Body of pancreas (tissue), 4 donors: ENCODE data around the gene CBR1.

Experiments used
- CTCF ChIP-seq, 7 experiments: fragments of 450-650 bp in 4 of 7; fragments of 200-600 bp in 3 of 7; sonication (generic) in 3 of 7; IDR thresholded peaks; one replicate each; pipeline ENCODE4 v1.5.1; 2016 to 2019; ENCODE audit warnings: antibody characterized with exemption in 7 of 7
- POLR2A ChIP-seq, 3 donors: fragments of 450-650 bp; IDR thresholded peaks; one replicate each; pipeline ENCODE4 v1.6.1; 2016; ENCODE audit warnings: antibody characterized with exemption in 3 of 3, mild to moderate bottlenecking in 2 of 3

DNA sequence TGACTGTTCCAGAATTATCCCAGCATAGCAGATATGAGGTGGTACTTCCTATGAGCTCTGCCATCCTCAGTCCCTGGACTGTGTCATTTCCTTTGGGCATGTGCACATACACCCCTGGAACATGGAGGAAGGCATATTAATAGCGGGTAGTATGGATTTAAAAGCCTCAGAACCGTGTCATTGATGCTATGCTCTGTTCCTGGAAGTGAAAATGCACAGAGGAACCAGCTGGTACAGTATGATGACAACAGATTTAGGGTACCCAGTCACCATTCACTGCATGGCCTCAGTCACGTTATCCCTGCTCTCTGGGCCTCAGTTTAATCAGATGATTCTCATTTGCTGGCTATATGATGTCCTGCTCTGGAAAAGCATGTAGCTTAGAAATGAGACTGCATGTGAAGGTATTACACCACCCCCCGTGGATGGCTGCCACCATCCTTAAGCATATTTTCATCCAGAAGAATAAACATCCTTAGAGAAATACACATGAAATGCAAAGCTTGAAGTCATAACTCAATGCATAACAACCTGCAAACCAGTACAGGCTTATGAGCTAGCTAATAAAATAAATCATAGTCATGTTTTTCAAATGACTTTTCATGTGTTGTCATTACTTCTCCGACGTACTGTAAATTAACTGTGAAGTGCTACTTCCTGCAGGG is 47.3 kb upstream of the CBR1 start:
- TF ChIP-seq POLR2A (IDR thresholded peaks at IDR 0.05) = no peak
- no peak for TF ChIP-seq CTCF (IDR thresholded peaks at IDR 0.05)
